Activated CD4-positive, alpha-beta T cell treated with anti-CD3 and anti-CD28 coated beads, Interleukin-2, amount 50 U/mL, for 1 hour (primary cell): ENCODE results near the gene TMEM51.
"Not testable (repeated sequence)": the region's sequence is repeated elsewhere in the genome, so short reads cannot be mapped to it uniquely, and the experiment has no call there.

ENCODE experiments used
- DNase-seq: peaks from one replicate; pipeline ENCODE4 v3.0.0-alpha.2; 2020

The TMEM51 gene

DNA sequence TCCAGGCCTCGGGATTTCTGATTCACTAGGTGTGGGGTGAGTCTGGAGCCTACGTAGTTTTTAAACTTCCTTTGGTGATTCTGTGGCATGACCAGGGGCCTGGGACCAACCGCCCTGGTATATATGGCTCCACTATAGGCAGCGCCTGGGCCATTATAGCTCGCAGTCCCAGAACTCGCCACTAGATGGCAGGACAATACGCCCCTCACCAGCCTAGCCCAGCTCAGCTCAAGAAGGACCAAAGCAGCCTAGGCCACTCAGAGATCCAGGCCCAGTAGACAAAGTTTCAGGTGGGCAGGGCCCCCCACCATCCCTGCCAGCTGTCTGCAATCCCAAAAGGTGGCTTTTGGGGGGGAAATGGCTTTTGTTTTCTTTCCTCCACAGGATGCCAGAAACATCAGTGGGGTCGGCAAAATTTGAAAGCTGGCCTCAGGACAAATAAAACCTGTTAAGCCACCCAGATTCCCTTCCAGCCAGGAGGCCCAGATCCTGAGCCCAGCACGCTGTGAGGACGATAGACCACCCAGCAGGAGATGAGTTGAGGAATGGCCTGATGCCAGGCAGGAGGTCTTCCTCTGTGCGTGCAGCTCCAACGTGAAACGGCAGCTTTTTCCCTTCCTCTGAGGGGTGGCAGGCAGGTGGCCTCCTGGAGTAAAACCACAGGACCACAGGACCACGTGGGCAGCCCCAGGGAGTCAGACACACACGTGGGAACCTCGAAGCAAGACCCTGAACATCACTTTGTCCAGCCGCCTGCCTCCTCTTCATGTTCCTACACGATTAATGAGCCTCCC is 24.8 kb upstream of the TMEM51 start:
- peak; percentile 69 for DNase-seq

DNA sequence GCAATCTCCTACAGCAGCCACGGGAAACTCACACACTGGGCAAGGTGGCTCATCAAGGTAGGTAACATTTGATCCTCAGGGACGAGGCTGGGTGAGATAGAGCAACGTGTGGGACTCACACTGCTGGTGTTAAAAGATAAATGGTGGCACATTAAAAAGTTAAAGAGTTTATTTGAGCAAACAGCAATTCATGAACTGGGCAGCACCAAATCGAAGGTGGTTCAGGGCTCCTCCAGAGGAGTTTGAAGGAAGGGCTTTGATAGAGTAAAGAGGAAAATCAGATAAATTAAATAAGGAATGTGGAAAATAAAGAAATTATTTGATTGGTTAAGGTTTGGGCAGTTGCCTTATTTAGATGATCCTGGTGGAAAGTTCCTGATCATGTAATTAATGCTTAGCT is 23.6 kb upstream of the TMEM51 start:
- DNase-seq, result no peak

DNA sequence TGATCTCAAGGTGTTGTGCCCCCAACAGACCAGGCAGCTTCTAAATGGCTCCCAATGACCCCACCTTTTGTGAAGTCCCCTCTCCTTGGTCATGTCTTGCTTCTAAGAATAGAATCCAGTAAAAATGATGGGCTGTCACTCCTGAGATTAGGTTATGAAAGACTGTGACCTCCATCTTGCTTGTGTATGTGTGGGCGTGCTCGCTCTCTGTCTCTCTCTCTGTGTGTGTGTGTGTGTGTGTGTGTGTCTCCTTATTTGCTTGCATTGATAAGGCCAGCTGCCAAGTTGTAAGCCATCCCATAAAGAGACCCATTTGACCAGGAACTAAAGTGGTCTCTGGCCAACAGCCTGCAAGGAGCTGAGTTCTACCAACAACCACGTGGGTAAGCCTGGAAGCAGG is 22.9 kb upstream of the TMEM51 start:
- DNase-seq, result no peak

DNA sequence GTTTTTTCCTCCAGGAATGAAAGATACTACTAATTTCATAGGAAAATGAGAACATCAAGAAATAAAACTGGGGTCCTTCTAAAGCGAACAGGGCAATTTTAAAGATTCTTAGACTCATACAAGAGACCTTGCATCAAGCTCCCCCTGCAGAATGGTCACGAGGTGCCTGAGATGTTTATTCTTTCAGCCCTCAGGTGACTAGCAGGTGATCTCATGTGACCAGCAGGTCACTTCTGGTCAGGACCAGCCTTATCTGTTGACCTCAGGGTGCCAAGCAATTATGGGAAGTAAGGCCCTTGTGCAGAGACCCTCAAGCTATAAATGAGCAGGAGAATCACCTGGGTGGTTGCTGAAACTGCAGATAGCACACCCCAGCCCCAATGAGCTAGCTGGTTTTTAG is 20.6 kb upstream of the TMEM51 start:
- no peak for DNase-seq

DNA sequence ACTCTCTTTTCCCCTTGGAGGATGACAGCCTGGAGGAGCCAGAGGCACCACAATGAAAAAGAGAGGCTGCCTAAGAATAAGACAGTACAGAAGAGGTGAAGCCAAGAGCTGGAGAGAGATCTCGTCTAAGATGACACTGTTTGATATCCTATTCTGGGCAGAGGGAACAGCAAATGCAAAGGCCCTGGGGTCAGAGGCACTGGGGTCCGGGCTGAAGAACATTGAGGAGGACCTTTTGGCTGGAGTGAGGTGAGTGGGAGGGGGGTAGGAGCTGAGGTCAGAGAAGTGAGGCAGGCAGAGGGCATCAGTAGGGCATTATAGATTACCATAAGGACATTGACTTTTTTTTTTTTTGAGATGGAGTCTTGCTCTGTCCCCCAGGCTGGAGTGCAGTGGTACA is 19.3 kb upstream of the TMEM51 start:
- DNase-seq, result no peak

DNA sequence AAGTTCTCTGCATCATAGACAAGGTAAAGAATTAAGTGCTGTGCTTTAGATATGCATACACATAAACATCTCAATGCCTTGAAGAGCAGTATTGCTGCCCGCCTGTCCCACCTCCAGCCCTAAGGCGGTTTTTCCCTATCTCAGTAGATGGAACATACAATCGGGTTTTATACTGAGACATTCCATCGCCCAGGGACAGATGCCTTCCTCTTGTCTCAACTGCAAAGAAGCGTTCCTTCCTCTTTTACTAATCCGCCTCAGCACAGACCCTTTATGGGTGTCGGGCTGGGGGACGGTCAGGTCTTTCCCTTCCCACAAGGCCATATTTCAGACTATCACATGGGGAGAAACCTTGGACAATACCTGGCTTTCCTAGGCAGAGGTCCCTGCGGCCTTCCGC is 17.9 kb upstream of the TMEM51 start:
- DNase-seq, result not testable (repeated sequence)

DNA sequence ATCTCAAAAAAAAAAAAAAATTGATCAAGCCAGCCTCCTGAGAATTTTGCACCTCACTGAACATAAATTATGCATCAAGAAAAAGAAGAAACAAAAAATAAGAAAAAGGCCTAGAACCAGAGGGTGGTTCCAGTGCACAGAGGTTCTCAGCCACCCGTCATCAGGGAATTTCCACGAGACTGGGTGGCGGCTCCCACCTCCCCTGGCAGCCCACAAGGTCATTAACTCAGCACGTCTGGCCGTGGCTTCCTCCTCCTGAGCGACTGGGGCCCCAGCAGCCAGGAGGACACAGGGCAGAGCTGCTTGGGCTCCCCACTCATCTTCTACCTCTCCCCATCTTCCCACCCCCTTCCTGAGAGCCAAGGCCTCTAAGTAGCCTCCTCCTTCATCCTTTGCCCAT is 15.7 kb upstream of the TMEM51 start:
- no peak for DNase-seq

DNA sequence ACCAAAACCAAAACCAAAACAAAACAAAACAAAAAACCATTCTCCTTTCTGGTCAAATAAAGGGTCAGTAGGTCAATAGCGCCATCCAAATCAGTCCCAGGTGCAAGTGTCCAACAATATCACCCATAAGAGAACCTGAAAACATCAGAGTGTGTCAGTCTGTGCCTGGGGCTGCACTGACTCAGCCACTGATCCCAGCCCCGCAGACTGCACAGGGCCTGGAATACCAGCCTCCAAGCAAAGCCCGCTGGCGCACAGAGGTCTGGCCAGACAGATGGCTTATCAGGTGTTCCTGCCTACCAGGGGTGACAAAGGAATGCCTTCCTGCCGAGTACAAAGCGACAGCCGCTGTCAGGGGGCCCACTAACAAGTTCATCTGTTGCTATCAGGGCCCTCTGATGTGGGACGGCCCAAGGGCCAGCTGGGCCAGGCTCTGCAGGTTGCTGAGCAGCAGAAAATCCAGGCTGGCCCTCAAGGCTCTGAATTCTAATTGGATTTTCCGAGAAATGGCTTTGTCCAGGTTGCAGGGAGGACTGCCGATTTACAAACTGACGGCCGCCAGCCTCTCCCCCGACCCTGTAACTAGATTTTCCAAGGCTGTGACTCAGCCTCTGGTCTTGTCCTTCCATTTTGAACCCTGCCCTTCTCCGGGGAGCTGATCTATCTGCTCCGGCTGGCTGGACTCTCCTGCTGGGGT is 13.7 kb upstream of the TMEM51 start:
- DNase-seq, result no peak

DNA sequence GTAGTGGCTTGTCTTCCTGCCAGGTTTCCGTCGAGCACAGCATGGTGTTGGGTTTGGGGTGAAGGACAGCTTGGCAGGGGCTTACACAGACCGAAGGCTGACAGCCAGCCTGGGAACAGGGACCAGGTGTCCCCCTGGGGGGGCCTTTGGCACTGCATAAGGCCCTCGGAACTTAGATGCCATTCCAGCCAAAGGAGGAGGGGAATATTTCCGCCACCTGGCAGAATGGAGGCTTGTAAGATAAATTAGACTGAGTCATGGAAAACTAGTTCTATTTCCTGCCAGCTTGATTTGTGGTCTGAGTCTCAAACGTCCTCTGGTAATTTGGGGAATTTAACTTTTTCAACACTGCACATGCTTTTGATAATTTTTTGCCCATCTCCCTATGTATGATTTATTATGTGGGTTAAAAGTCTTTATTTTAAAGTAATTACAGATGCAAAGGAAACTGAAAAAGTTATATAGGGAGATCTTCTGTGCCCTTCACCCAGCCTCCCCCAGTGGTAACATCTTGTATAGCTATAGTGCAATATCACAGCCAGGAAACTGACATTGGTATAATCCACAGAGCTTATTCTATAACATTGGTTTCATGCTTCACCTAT is 11.5 kb upstream of the TMEM51 start:
- no peak for DNase-seq

DNA sequence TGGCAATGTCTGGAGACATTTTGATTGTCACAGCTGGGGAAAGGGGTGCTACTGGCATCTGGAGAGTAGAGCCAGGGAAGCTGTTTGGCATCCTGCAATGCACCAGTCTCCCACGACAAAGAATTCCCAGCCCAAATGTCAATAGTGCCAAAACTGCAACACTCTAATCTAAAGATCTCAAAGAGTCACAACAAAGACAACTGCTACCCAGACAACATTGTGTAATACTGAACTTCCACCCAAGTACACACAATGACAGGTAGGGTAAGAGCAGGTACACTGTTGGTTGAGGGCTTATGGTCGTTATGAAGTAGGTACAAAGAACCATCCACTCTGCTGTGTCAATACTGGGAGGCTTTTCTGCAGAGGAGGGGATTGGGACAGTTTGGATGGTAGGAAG is 8.2 kb upstream of the TMEM51 start:
- DNase-seq, result no peak

DNA sequence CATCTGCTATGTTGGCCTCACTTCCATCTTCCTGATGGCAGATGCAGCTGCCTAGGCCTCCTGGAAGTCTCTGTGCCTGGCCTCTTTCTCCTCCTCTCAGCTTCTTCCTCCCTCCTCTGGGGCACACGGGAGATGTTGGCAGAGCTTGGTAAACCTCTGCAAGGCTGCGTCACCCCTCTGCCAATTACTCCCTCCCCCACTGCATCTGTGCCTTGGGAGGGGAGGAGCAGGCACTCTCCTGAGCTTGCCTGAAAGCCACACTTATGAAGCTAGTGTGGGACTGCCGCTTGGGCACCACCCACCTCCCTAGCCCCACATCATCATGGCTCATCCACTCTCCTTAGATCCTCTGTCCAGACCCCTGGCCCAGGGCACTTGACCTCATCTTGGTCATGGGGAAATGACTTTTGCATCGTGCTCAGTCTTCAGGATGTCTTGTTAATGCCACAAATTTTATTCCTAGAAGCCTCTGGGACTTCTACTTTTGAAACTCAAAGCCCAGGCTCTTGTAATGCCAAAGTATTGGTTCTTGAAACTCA is 7.3 kb upstream of the TMEM51 start:
- no peak for DNase-seq

DNA sequence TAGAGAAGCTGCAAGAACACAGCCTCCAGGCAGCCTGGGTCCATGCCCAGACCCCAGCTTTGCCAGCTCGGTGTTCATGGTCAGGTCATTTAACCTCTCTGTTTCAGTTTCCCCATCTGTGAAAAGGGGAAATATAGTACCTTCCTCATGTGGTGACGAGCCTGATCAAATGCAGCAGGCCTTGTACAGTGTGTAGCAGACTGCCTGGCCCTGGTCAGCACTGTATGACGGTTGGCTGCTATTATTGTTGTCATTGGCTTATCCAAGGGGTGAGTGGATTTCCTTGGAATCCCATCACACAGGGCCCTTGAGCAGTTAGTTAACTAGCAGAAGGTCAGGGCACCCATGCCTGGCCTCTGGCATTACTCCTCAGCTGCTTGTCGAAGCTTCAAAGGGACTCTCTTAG is 6.6 kb upstream of the TMEM51 start:
- DNase-seq, result no peak

DNA sequence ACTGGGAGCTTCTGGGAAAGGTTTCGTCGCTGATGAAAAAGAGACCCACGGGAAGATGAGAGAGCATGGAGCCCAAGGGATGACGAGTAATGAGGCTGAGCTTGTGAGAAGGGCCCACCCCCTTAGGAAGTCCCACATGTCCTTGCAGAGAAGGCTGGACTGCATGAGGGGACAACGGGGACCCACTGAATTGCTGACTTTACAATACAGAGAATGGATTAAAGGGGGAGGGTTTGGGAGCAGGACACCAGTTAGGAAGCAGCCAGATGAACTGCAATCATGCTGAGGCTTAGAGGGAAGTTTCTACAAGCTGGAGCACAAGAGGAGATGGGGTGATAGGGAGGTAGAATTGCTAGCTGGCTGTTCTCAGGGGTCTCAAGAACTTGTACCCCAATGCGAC is 5.5 kb upstream of the TMEM51 start:
- DNase-seq, result no peak

DNA sequence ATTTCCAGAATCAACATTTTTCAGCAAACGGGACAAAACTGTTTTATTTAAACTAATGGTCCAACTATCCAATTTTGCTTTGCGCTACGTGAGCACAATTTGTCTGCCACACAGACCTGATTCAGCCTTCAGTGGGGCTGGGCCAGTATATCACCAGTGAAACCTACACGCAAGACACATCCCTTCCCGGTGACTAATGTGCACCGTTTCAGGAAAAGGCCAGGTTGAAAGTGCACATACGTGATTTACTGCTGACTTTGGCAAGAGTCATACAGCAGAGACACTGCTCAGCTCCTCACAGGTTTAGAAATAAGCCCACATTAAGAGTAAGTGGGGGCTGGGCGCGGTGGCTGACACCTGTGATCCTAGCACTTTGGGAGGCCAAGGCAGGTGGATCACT is 5.1 kb upstream of the TMEM51 start:
- no peak for DNase-seq

DNA sequence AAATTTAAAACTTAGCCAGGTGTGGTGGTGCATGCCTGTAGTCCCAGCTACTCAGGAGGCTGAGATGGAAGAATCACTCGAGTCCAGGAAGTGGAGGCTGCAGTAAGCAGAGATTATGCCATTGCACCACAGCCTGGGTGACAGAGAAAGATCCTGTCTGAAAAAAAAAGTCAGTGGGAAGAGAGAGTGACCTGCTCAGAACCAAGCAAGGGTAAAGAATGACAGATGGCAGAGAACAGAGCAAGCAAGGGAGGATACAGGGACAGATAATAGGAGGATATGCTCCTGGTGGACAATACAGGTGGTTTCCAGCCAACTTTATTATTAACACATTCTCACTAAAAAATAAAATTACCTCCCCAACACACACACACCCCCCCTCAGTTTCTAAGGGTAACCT is 4.6 kb upstream of the TMEM51 start:
- no peak for DNase-seq

DNA sequence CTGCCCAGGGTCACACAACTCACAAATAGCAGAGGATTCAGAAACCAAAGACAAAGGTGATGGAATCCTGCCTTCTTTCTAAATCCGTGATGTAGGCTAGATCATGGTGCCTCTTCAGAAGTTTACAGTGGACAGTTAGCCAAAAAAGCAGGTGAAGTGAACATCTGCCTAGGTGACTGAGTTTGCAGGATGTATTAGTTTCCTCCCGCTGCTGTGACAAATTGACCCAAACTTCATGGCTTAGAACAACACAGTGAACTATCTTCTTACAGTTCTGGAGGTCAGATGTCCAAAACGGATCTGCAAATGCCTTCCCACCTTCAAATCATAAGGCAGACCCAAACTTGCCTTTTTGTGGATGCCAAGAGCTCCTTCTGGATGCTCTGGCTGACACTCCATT is 3.2 kb upstream of the TMEM51 start:
- no peak for DNase-seq

DNA sequence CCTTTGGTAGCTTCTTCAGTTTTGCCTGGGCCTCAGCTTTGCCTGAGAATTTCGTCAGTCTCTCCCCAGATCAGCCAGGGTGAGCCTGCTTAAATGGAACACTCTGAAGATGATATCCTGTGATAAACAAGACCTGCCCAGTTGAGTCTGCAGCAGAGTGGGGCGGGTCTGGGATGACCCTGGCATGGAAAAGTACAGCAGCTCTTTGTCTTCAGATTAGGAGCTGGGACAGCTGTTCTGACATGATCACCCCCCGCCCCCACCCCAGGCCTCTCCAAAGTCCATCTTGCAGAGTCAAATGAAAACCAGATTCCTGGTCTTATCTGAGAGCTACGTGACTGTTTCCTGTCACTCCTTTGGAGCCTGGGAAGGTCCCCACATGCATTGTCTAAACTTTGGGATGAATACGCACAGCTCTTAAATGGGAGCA is 2.2 kb upstream of the TMEM51 start:
- DNase-seq, result no peak

DNA sequence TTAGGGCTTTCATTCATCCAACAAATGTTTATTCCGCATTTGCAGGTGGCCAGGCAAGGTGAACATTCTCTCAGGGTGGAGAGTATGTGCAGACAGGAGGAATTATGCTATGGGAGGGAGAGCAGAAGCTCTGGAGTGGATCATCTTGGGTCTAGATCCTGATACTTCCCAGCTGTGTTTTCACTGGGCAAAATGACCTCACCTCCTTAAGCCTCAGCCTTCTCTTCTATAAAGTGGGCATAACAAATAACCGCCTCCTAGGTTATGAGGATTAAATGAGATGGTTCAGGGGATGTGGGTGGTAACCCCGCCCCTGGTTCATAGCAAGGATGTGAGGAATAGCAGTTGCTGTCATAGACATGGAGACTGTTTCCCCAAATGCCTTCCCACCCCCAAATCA is 1.7 kb upstream of the TMEM51 start:
- DNase-seq, result no peak

DNA sequence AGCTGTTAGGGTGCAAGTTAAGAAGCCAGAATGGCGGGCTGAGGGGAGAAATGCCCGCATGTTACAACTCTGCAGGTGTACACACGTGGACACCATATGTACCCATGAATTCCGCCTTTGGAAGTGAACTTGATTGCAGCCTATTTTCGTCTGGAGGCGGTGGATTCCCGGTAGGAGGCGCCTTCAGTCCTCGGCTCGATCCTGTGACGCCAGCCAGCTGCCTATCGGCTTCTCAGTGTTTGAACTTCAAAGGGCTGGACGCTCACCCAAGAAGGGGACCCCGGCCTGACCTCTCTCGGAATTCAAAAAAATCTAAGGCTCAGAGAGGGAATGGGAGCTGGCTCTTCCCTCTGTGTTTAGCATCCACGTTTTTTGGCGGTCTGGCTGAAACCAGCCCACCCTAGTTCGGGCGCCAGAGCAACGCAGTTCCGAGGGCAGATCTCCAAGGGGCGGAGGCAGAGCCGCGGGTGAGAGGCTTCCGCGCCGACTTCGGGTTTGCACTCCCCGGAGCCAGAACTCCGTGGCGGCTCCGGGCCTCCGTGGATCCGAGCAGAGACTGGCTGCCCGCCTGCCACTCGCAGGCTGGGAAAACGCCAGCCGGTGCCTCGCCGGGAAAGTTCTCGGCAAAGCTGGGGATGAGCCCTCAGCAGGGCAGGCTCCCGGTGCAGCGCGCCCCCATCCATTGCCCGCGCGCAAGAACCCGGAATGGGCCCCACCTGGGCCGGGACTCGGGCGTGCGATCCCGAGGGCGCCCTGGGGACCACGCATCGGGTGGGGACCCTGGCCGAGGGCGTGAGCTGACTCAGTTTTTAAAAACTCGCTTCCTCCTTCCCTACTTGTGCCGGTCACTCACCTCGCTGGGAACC is 996 bp upstream of the TMEM51 start:
- no peak for DNase-seq

DNA sequence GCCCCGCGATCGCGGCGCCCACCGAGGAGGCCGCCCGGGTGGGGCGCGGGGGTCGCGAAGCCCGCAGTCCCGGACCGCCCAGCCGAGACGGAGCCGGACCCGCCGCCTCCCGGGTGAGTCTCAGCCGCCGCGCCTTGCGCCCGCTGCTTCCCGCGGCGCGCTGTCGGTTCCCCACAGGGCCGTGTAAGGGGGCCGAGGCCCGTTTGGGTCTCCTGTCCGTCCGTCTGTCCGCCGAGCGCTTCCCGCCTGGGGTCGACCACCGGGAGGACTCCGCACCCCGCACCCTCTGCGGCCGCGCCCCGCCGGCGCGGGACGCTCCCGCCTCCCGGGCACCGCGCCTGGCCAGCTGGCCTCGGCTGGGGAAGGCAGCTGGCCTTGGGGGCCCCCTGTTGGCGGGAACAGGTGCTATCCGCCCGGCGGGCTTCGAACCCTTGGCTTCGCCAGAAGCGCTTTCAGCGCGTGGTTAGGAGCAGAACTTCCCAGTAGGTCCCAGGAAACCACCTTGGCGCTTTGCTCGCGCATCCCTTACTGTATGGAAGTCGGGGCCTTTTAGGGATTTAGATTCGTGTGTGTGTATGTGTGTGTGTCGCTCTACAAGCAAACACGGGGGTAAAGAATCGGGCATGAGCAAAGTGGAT is 414 bp downstream of the TMEM51 start:
- no peak for DNase-seq

DNA sequence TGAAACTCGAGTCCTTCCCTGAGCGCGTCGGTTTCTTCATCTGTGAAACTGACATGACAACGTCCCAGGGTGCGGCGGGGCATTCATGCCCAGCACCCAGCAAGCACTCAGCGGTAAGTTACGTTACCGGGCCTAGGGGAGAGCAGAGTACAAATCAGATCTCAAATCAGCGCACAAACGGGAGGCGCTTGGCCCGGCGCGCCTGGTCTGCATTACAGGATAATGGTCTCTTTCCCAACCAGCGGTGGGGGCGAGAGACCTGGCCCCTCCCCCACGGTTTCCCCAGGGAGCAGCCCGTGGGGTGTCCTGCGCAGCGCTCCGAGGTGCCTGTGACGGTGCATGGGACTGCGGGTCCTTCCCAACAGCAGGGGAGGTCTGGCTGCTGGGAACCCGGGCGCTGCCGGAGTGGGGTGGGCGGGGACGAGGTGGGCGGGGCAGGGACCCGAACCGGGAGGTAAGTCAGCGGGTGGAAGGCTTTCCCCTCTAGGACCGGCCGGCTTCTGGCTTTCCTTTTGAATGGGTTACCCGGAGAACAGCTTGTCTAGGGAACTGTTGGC is 1.0 kb downstream of the TMEM51 start:
- no peak for DNase-seq

DNA sequence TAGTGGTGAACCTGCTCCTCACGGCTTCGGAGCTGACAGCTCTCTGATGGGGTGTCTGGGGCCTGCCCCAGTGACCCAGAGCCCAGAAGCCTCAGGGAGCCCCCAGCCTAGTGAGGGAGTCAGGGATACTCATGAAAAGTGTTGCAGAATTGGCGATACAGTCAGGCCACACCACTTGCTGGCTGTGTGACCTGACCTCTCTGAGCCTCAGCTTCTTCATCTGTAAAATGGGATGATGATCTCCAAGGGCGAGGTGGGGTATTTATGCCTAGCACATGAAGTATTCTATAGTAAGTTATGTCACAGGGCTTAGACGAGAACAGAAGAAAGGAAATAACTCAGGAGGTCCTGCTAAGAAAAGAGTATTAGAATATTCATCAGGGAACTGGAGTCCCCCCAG is 1.6 kb downstream of the TMEM51 start:
- no peak for DNase-seq
